Medulla oblongata (tissue), 1 donor: ENCODE data around the gene SHROOM3.

Experiments used
- DNase-seq: peaks from one replicate; pipeline ENCODE4 v3.0.0-alpha.2; 2015; ENCODE audit errors: extremely low spot score

SHROOM3 gene

GRCh38 chr4:76624241-76624681 is 189.2 kb downstream of the SHROOM3 start:
- DNase-seq = peak; percentile 38

GRCh38 chr4:76624931-76625715 is 190.1 kb downstream of the SHROOM3 start:
- no peak for DNase-seq

GRCh38 chr4:76626686-76627465 is 191.8 kb downstream of the SHROOM3 start:
- DNase-seq = no peak

- no peak for DNase-seq
These were observed 193.2 kb downstream of the SHROOM3 start for GRCh38 chr4:76628251-76628650.

- DNase-seq = no peak
These were observed 195.7 kb downstream of the SHROOM3 start for GRCh38 chr4:76630741-76631140.

- no peak for DNase-seq
These were observed 199.2 kb downstream of the SHROOM3 start for GRCh38 chr4:76634220-76634619.

GRCh38 chr4:76637712-76638361 is 202.8 kb downstream of the SHROOM3 start:
- no peak for DNase-seq

- no peak for DNase-seq
These were observed 204.3 kb downstream of the SHROOM3 start for GRCh38 chr4:76639288-76639687.

GRCh38 chr4:76640353-76640910 is 205.4 kb downstream of the SHROOM3 start:
- DNase-seq = no peak

GRCh38 chr4:76641351-76641750 is 206.3 kb downstream of the SHROOM3 start:
- DNase-seq = no peak

GRCh38 chr4:76641758-76642157 is 206.7 kb downstream of the SHROOM3 start:
- no peak for DNase-seq

GRCh38 chr4:76644831-76645485 is 209.9 kb downstream of the SHROOM3 start:
- DNase-seq = no peak

- no peak for DNase-seq
These were observed 214.1 kb downstream of the SHROOM3 start for GRCh38 chr4:76649086-76649485.

- no peak for DNase-seq
These were observed 216.6 kb downstream of the SHROOM3 start for GRCh38 chr4:76651616-76652015.

- DNase-seq = no peak
These were observed 217.4 kb downstream of the SHROOM3 start for GRCh38 chr4:76652389-76652788.

- DNase-seq = no peak
These were observed 219.1 kb downstream of the SHROOM3 start for GRCh38 chr4:76654084-76654483.

- no peak for DNase-seq
These were observed 219.8 kb downstream of the SHROOM3 start for GRCh38 chr4:76654791-76655190.

GRCh38 chr4:76655566-76656479 is 220.8 kb downstream of the SHROOM3 start:
- DNase-seq = no peak

- no peak for DNase-seq
These were observed 222.4 kb downstream of the SHROOM3 start for GRCh38 chr4:76657443-76657842.
